Endodermal cell (in vitro differentiated cells): ENCODE results near the gene RBKS. TPM values are rescaled to one million over a fixed set of nuclear protein-coding genes. Genes with fewer than 3 reads are reported as not detected.

Experiments used
- DNase-seq: peaks from one replicate; pipeline ENCODE4 v3.0.0-alpha.2; 2017
- H3K27ac ChIP-seq: 2 replicates; pipeline ENCODE4 v1.5.1; 2013; ENCODE audit warnings: mild to moderate bottlenecking, low read depth, low read length, moderate library complexity
- H3K27me3 ChIP-seq: 2 replicates; pipeline ENCODE4 v1.6.1; 2013; ENCODE audit warnings: mild to moderate bottlenecking, low read length, moderate library complexity; ENCODE audit not compliant: insufficient read depth, control insufficient read depth, poor library complexity, severe bottlenecking
- H3K36me3 ChIP-seq: 2 replicates; pipeline ENCODE4 v1.7.0; 2013; ENCODE audit warnings: mild to moderate bottlenecking, low read length, moderate library complexity; ENCODE audit not compliant: control insufficient read depth, insufficient read depth
- H3K4me1 ChIP-seq: one replicate; pipeline ENCODE4 v1.7.0; 2013; ENCODE audit warnings: low read length; ENCODE audit not compliant: control insufficient read depth, insufficient read depth
- H3K4me3 ChIP-seq: 2 replicates; pipeline ENCODE4 v1.5.1; 2013; ENCODE audit warnings: mild to moderate bottlenecking, low read length, moderate library complexity
- H3K9ac ChIP-seq: 2 replicates; pipeline ENCODE4 v1.6.1; 2013; ENCODE audit warnings: mild to moderate bottlenecking, low read length, moderate library complexity; ENCODE audit not compliant: poor library complexity, severe bottlenecking; ENCODE audit errors: extremely low read depth
- H3K9me3 ChIP-seq: 2 replicates; pipeline ENCODE4 v1.6.1; 2013; ENCODE audit warnings: mild to moderate bottlenecking, low read length, moderate library complexity; ENCODE audit not compliant: control insufficient read depth
- H3K27ac Mint-ChIP-seq: 2 replicates; pipeline ENCODE4 v1.8.0; 2020; ENCODE audit warnings: mixed read lengths
- H3K27me3 Mint-ChIP-seq: 2 replicates; pipeline ENCODE4 v1.8.0; 2021; ENCODE audit warnings: mild to moderate bottlenecking, mixed read lengths; ENCODE audit not compliant: insufficient read depth
- H3K36me3 Mint-ChIP-seq: 2 replicates; pipeline ENCODE4 v1.8.0; 2020; ENCODE audit warnings: low read depth, mixed read lengths
- H3K4me1 Mint-ChIP-seq: 2 replicates; pipeline ENCODE4 v1.8.0; 2020; ENCODE audit warnings: mixed read lengths
- H3K4me3 Mint-ChIP-seq: 2 replicates; pipeline ENCODE4 v1.8.0; 2020; ENCODE audit warnings: mild to moderate bottlenecking, moderate library complexity, mixed read lengths
- H3K9me3 Mint-ChIP-seq: 2 replicates; pipeline ENCODE4 v1.8.0; 2020; ENCODE audit warnings: mild to moderate bottlenecking, mixed read lengths
- WGBS, 2 experiments: methylation state at CpG; one replicate each; pipeline versions ENCODE4 v1.1.5 to v1.1.7; 2013; ENCODE audit warnings: missing lambda C conversion rate in 2 of 2, mixed read lengths in 1 of 2; ENCODE audit not compliant: insufficient coverage in 1 of 2, insufficient read length in 1 of 2; 5-methylcytosine and 5-hydroxymethylcytosine counted together
- total RNA-seq, 2 donors: library from RNA; stranded (reverse); fragmentation: NEBNext Ultra II Directional in 1 of 2; extraction: Animal tissue kit (Norgen Biotek cat#: 25700) in 1 of 2; gene quantifications; 2 replicates in 1 of 2; 3 replicates in 1 of 2; pipeline ENCODE4 v1.2.1, GENCODE V29; 2021
- TF ChIP-seq, protein P1 (sequence below): fragments of 200-600 bp; sonication (generic); conservative IDR thresholded peaks from 2 replicates; pipeline ENCODE4 v1.5.0; 2021; ENCODE audit warnings: antibody characterized with exemption, mild to moderate bottlenecking

Gene RBKS
- total RNA-seq, 2 donors from 2014 or later: 4.4 to 4.9 TPM

DNA sequence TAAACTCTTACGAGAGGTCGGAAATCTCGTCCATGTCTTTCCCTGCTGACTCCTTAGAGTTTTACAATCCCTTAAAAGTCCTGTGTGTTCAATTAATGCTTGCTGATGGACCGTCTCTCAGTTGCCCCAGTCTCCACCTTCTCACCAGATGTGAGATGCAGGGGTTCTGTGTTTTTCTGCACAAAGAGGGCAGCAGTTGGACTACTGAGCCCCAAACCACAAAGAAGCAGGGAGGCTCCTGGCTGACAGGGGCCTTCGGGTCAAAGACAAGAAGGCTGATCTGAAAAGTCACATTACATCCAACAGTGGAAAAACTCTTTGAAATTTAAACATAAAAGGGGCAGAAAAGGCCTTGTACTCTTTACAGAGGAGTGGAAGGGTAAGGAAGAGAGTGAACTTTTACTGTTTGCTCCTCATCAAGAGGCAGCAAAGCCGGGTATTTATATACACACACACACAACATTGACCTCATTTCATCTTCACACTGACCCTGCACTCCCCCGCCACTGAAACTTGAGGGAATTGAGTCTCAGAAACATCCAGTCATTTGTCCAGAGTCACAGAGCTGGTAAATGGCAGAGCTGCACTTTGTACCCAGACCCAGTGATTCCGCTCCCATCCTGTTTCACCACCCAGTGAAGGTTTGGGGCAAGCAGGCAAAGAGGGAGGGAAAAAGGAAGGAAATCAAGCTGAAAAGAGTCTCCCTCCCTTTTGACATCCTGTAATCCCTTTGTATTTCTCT lies 94.9 kb downstream of the RBKS start:
- 91 to 97% methylated on average over 5 to 8 of the region's 8 CpGs for WGBS, 2 experiments
- Mint-ChIP-seq H3K4me1 (no peaks in the 10 kb centered on the region), H3K27me3 (peaks cover 2% of the 10 kb centered on the region), H3K27ac (no peak overlapping the region), H3K36me3 (no peaks in the 10 kb centered on the region), H3K9me3 (peaks cover 1% of the 10 kb centered on the region), H3K4me3 (no peak overlapping the region)
- peak; percentile 26 for DNase-seq
- Histone ChIP-seq H3K9ac (no peak overlapping the region), H3K4me3 (no peak overlapping the region), H3K4me1 (no peaks in the 10 kb centered on the region), H3K36me3 (no peaks in the 10 kb centered on the region), H3K9me3 (no peaks in the 10 kb centered on the region), H3K27me3 (no peaks in the 10 kb centered on the region), H3K27ac (no peak overlapping the region)
- TF ChIP-seq, protein P1, sequence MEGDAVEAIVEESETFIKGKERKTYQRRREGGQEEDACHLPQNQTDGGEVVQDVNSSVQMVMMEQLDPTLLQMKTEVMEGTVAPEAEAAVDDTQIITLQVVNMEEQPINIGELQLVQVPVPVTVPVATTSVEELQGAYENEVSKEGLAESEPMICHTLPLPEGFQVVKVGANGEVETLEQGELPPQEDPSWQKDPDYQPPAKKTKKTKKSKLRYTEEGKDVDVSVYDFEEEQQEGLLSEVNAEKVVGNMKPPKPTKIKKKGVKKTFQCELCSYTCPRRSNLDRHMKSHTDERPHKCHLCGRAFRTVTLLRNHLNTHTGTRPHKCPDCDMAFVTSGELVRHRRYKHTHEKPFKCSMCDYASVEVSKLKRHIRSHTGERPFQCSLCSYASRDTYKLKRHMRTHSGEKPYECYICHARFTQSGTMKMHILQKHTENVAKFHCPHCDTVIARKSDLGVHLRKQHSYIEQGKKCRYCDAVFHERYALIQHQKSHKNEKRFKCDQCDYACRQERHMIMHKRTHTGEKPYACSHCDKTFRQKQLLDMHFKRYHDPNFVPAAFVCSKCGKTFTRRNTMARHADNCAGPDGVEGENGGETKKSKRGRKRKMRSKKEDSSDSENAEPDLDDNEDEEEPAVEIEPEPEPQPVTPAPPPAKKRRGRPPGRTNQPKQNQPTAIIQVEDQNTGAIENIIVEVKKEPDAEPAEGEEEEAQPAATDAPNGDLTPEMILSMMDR: no peak

- H3K4me3 Mint-ChIP-seq: no peak overlapping the region
- H3K36me3 Mint-ChIP-seq: no peaks in the 10 kb centered on the region
- Histone ChIP-seq H3K4me1 (no peaks in the 10 kb centered on the region), H3K9ac (no peak overlapping the region), H3K36me3 (no peaks in the 10 kb centered on the region), H3K27me3 (no peaks in the 10 kb centered on the region), H3K27ac (no peak overlapping the region), H3K9me3 (no peaks in the 10 kb centered on the region), H3K4me3 (no peak overlapping the region)
- no peaks in the 10 kb centered on the region for H3K4me1 Mint-ChIP-seq
- TF ChIP-seq, protein P1: no peak
- peaks cover 6% of the 10 kb centered on the region for H3K9me3 Mint-ChIP-seq
- no peak for DNase-seq
- H3K27ac Mint-ChIP-seq: no peak overlapping the region
- H3K27me3 Mint-ChIP-seq: peaks cover 4% of the 10 kb centered on the region
These were observed 97.4 kb downstream of the RBKS start for GRCh38 chr2:27792759-27793158.

DNA sequence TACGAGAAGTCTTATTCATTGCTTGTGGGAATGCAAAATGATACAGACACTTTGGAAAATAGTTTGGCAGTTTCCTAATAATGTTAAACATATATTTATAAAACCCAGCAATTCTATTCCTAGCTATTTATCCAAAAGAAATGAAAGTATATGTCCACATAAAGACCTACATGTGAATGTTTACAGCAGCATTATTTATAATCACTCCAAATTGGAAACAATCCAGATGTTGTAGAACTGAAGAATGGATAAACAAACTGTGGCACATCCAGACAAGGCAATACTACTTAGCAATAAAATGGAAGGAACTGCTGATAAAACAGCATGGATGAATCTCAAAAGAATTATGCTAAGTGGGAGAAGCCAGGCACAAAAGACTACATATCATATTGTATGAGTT lies 99.4 kb downstream of the RBKS start:
- H3K27ac ChIP-seq: no peak overlapping the region
- WGBS, 2 experiments: 100% methylated on average over 1 of the region's 1 CpG; no CpG with 5 or more reads in 1 of the 2 experiments
- no peaks in the 10 kb centered on the region for H3K36me3 Mint-ChIP-seq
- no peaks in the 10 kb centered on the region for H3K9me3 ChIP-seq
- no peaks in the 10 kb centered on the region for H3K36me3 ChIP-seq
- no peak for DNase-seq
- H3K4me3 Mint-ChIP-seq: no peak overlapping the region
- peaks cover 6% of the 10 kb centered on the region for H3K9me3 Mint-ChIP-seq
- H3K9ac ChIP-seq: no peak overlapping the region
- TF ChIP-seq, protein P1: no peak
- no peaks in the 10 kb centered on the region for H3K4me1 Mint-ChIP-seq
- H3K27me3 Mint-ChIP-seq: peaks cover 2% of the 10 kb centered on the region
- H3K4me3 ChIP-seq: no peak overlapping the region
- H3K27me3 ChIP-seq: no peaks in the 10 kb centered on the region
- H3K4me1 ChIP-seq: no peaks in the 10 kb centered on the region
- no peak overlapping the region for H3K27ac Mint-ChIP-seq
